Amygdala (tissue), 56 donors: ENCODE measurements around the gene MREG.
"Not testable (repeated sequence)": the region's sequence is repeated elsewhere in the genome, so short reads cannot be mapped to it uniquely, and the experiment has no call there.

Source experiments
- DNase-seq, 56 donors: peaks; one replicate each; lab custom pipeline; 2025; lab: John Stamatoyannopoulos, UW

MREG gene

GRCh38 chr2:215998636-215999035 is 14.7 kb downstream of the MREG start:
- DNase-seq: peak in 16 of 56 donors; percentile 5 to 61 (median 20)

GRCh38 chr2:215997219-215997618 is 16.1 kb downstream of the MREG start:
- no peak for DNase-seq

GRCh38 chr2:215994911-215995310 is 18.4 kb downstream of the MREG start:
- DNase-seq: no peak

GRCh38 chr2:215988556-215989207 is 24.7 kb downstream of the MREG start:
- not testable (repeated sequence) for DNase-seq

GRCh38 chr2:215985257-215985656 is 28.1 kb downstream of the MREG start:
- DNase-seq: no peak

GRCh38 chr2:215984661-215985060 is 28.7 kb downstream of the MREG start:
- no peak for DNase-seq

GRCh38 chr2:215983581-215984351 is 29.6 kb downstream of the MREG start:
- no peak for DNase-seq

- DNase-seq: no peak
These were observed 30.9 kb downstream of the MREG start for GRCh38 chr2:215982465-215982875.

GRCh38 chr2:215981115-215981514 is 32.2 kb downstream of the MREG start:
- DNase-seq: no peak

- DNase-seq: no peak
These were observed 33.7 kb downstream of the MREG start for GRCh38 chr2:215979620-215980019.

GRCh38 chr2:215974700-215975429 is 38.5 kb downstream of the MREG start:
- DNase-seq: peak in 2 of 56 donors; percentile 7 to 16

- DNase-seq: peak in 1 of 56 donors; percentile 12
These were observed 39.2 kb downstream of the MREG start for GRCh38 chr2:215973954-215974699.

- no peak for DNase-seq
These were observed 40.1 kb downstream of the MREG start for GRCh38 chr2:215973145-215973792.

- DNase-seq: no peak
These were observed 41.7 kb downstream of the MREG start for GRCh38 chr2:215971671-215972070.

GRCh38 chr2:215970894-215971293 is 42.5 kb downstream of the MREG start:
- not testable (repeated sequence) for DNase-seq

GRCh38 chr2:215970425-215970824 is 42.9 kb downstream of the MREG start:
- DNase-seq: no peak

- DNase-seq: no peak
These were observed 44.1 kb downstream of the MREG start for GRCh38 chr2:215969131-215969841.

- no peak for DNase-seq
These were observed 44.9 kb downstream of the MREG start for GRCh38 chr2:215968499-215968898.

- DNase-seq: no peak
These were observed 45.6 kb downstream of the MREG start for GRCh38 chr2:215967590-215968378.
